Measurements from ENCODE around the gene FAM107A. TPM values are rescaled to one million over a fixed set of nuclear protein-coding genes. Genes with fewer than 3 reads are reported as not detected.

FAM107A gene
- total RNA-seq, 2 donors from 2014 or later = not detected

GRCh38 chr3:58539626-58540025 lies 37.6 kb downstream of the FAM107A start:
- Histone ChIP-seq H3K36me3 (ENCODE audit: control insufficient read depth, insufficient read depth, low read length) (no peaks in the 10 kb centered on the region), H3K4me3 (ENCODE audit: low read length) (no peak overlapping the region), H3K9me3 (ENCODE audit: control insufficient read depth, low read length) (no peaks in the 10 kb centered on the region), H3K27ac (ENCODE audit: low read depth, low read length) (no peak overlapping the region), H3K4me1 (ENCODE audit: control insufficient read depth, insufficient read depth, low read length) (peaks cover 20% of the 10 kb centered on the region), H3K9ac (ENCODE audit: extremely low read depth, low read length, poor library complexity, severe bottlenecking) (no peak overlapping the region), H3K27me3 (ENCODE audit: control insufficient read depth, insufficient read depth, low read length, poor library complexity, severe bottlenecking) (no peaks in the 10 kb centered on the region)
- Mint-ChIP-seq H3K4me3 (no peak overlapping the region), H3K27ac (no peak overlapping the region), H3K27me3 (ENCODE audit: insufficient read depth) (no peaks in the 10 kb centered on the region), H3K9me3 (peaks cover 3% of the 10 kb centered on the region), H3K36me3 (ENCODE audit: low read depth) (no peaks in the 10 kb centered on the region), H3K4me1 (peaks cover 31% of the 10 kb centered on the region)
- DNase-seq = no peak
- TF ChIP-seq CTCF (conservative IDR thresholded peaks at IDR 0.05) = no peak
- WGBS, 2 experiments (ENCODE audit: insufficient coverage in 1 of 2, insufficient read length in 1 of 2) = 84 to 93% methylated on average over 8 to 10 of the region's 10 CpGs

GRCh38 chr3:58537412-58538301 lies 39.5 kb downstream of the FAM107A start:
- no peak overlapping the region for H3K4me3 ChIP-seq (ENCODE audit: low read length)
- H3K9me3 ChIP-seq (ENCODE audit: control insufficient read depth, low read length) = no peaks in the 10 kb centered on the region
- peak overlapping the region; percentile 50 for H3K9ac ChIP-seq (ENCODE audit: extremely low read depth, low read length, poor library complexity, severe bottlenecking)
- peak overlapping the region; percentile 14 for H3K27ac Mint-ChIP-seq
- H3K27me3 Mint-ChIP-seq (ENCODE audit: insufficient read depth) = peaks cover 4% of the 10 kb centered on the region
- H3K9me3 Mint-ChIP-seq = no peaks in the 10 kb centered on the region
- no peaks in the 10 kb centered on the region for H3K36me3 Mint-ChIP-seq (ENCODE audit: low read depth)
- peaks cover 38% of the 10 kb centered on the region for H3K4me1 Mint-ChIP-seq
- H3K27ac ChIP-seq (ENCODE audit: low read depth, low read length) = peak overlapping the region; percentile 14
- peak overlapping the region; percentile 19 for H3K4me3 Mint-ChIP-seq
- no peaks in the 10 kb centered on the region for H3K27me3 ChIP-seq (ENCODE audit: control insufficient read depth, insufficient read depth, low read length, poor library complexity, severe bottlenecking)
- H3K36me3 ChIP-seq (ENCODE audit: control insufficient read depth, insufficient read depth, low read length) = no peaks in the 10 kb centered on the region
- DNase-seq = no peak
- 89 to 100% methylated on average over 3 to 4 of the region's 4 CpGs for WGBS, 2 experiments (ENCODE audit: insufficient coverage in 1 of 2, insufficient read length in 1 of 2)
- peaks cover 27% of the 10 kb centered on the region for H3K4me1 ChIP-seq (ENCODE audit: control insufficient read depth, insufficient read depth, low read length)
- no peak for TF ChIP-seq CTCF (conservative IDR thresholded peaks at IDR 0.05)

GRCh38 chr3:58536501-58537411 lies 40.4 kb downstream of the FAM107A start, which contains the start of gene ACOX2:
ACOX2 (minus strand) TSS chr3:58537190; CDS start chr3:58535106, 2,084 bp downstream.
- H3K9me3 ChIP-seq (ENCODE audit: control insufficient read depth, low read length) = no peaks in the 10 kb centered on the region
- Mint-ChIP-seq H3K4me3 (peak within 1 kb of the TSS; percentile 19), H3K4me1 (peaks cover 40% of the 10 kb centered on the region), H3K27ac (peak within 1 kb of the TSS; percentile 79), H3K36me3 (ENCODE audit: low read depth) (no peaks in the 10 kb centered on the region), H3K27me3 (ENCODE audit: insufficient read depth) (peaks cover 4% of the 10 kb centered on the region), H3K9me3 (no peaks in the 10 kb centered on the region)
- H3K4me3 ChIP-seq (ENCODE audit: low read length) = peak within 1 kb of the TSS; percentile 34
- H3K4me1 ChIP-seq (ENCODE audit: control insufficient read depth, insufficient read depth, low read length) = peaks cover 27% of the 10 kb centered on the region
- H3K36me3 ChIP-seq (ENCODE audit: control insufficient read depth, insufficient read depth, low read length) = no peaks in the 10 kb centered on the region
- TF ChIP-seq CTCF (conservative IDR thresholded peaks at IDR 0.05) = no peak
- DNase-seq = peak; percentile 63
- peak within 1 kb of the TSS; percentile 14 for H3K27ac ChIP-seq (ENCODE audit: low read depth, low read length)
- H3K27me3 ChIP-seq (ENCODE audit: control insufficient read depth, insufficient read depth, low read length, poor library complexity, severe bottlenecking) = no peaks in the 10 kb centered on the region
- 87 to 91% methylated on average over 6 to 13 of the region's 13 CpGs for WGBS, 2 experiments (ENCODE audit: insufficient coverage in 1 of 2, insufficient read length in 1 of 2)
- H3K9ac ChIP-seq (ENCODE audit: extremely low read depth, low read length, poor library complexity, severe bottlenecking) = peak within 1 kb of the TSS; percentile 50
